AG10803 (cell line): ENCODE results near the gene TPD52L2.

ENCODE experiments used
- DNase-seq: peaks from one replicate; pipeline ENCODE4 v3.0.0; 2010; ENCODE audit warnings: low read depth
- H3K4me3 ChIP-seq: 2 replicates; pipeline ENCODE4 v1.5.1; 2011; ENCODE audit warnings: mild to moderate bottlenecking, low read length, control low read depth
- CTCF ChIP-seq: conservative IDR thresholded peaks from 2 replicates; pipeline ENCODE4 v1.5.1; 2011; ENCODE audit warnings: mild to moderate bottlenecking, low read length, control low read depth, inconsistent platforms

Gene TPD52L2

GRCh38 chr20:63829945-63830835 is 34.9 kb upstream of the TPD52L2 start:
- DNase-seq, result no peak
- no peak for TF ChIP-seq CTCF
- peak overlapping the region; percentile 35 for H3K4me3 ChIP-seq

- DNase-seq, result peak; percentile 24
- peak within 1 kb of the TSS; percentile 35 for H3K4me3 ChIP-seq
- TF ChIP-seq CTCF, result no peak
Measured at GRCh38 chr20:63830841-63831588, 34.1 kb upstream of the TPD52L2 start, which contains the start of gene ZBTB46. Gene ZBTB46 (minus strand): TSS chr20:63831264. CDS start chr20:63790757, 40,507 bp downstream.

DNA sequence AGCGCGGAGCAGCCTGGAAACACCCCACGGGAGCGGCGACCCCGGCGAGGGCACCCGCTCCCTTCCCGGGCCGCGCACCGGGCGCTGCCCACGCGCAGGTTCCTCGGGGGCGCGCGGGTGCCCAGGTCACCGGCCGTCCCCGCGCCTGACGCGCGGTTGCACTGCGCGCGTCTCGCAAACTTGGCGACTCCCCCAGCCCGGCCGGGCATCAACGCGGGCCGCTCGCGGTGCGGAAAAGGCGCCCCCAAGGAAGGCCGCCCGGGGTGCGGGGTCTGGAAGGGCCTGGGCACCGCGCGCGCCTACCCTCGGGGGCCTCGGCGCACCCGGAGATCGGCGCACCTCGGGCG is 33.5 kb upstream of the TPD52L2 start:
- H3K4me3 ChIP-seq, result no peak overlapping the region
- DNase-seq, result no peak
- TF ChIP-seq CTCF, result no peak

- no peak for TF ChIP-seq CTCF
- H3K4me3 ChIP-seq, result no peak overlapping the region
- no peak for DNase-seq
Measured at GRCh38 chr20:63831993-63832686, 32.9 kb upstream of the TPD52L2 start.

DNA sequence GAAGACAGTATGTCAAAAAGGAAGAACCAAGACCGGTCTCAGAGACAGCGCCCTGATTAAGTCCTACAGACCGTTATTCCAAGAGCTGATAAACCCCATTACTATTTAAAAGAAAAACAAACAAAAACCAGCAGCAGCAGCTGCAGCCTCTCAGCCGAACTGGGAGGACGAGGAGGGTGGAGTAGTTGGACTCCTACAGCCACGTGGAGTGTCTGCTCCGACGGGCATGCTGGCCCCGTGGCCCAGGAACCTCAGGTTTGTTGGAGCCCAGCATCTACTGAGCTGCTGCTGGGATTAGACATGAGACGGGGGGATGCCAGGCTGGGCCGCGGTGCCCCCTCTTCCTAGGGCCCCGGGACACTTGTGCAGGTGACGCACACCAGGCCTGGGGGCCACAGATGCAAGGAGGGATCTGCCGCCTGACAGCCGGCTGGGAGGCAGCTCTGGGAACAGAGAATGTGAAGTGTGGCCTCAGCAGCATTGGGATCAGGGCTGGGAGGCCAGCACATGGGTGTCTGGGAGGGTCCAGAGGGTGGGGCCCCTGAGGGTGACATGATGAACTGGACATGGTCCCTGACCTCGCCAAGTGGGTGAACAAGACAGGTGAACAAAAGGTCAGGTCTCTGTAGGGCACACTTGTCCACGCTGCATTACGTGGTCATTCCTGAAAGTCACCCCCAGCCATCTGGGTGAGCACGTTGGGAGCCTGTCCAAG is 31.1 kb upstream of the TPD52L2 start:
- no peak overlapping the region for H3K4me3 ChIP-seq
- no peak for DNase-seq
- no peak for TF ChIP-seq CTCF

GRCh38 chr20:63834491-63834880 is 30.6 kb upstream of the TPD52L2 start:
- no peak for TF ChIP-seq CTCF
- H3K4me3 ChIP-seq, result no peak overlapping the region
- DNase-seq, result no peak
